ENCODE data around the gene ARHGDIG. TPM values are rescaled to one million over a fixed set of nuclear protein-coding genes. Genes with fewer than 3 reads are reported as not detected.
A peak's percentile ranks its signal among the peaks of the same experiment; 100 is the strongest.
"Not testable (repeated sequence)": the region's sequence is repeated elsewhere in the genome, so short reads cannot be mapped to it uniquely, and the experiment has no call there.

The ARHGDIG gene
- total and polyA plus RNA-seq, 2 donors (not counting 3 experiments of a cell fraction or from before 2014, with no cell fraction given), result 0.93 to 2.2 TPM

- H3K79me2 ChIP-seq (ENCODE audit: control insufficient read depth, insufficient read depth, low read length), result peaks cover 56% of the 10 kb centered on the region
- no peaks in the 10 kb centered on the region for H3K9me3 ChIP-seq (replicated peaks; ENCODE audit: control insufficient read depth, insufficient read depth, low read length)
- DNase-seq (ENCODE audit: low read depth, low spot score) (no peak), FAIRE-seq (no peak)
- H3K4me1 ChIP-seq (ENCODE audit: control insufficient read depth, extremely low read depth, insufficient read depth, low read length), result peaks cover 12% of the 10 kb centered on the region
- no peak overlapping the region for H3K4me3 ChIP-seq (replicated peaks in 1 of 3; ENCODE audit: insufficient read depth in 1 of 3, low read depth in 1 of 3, low read length in 3 of 3)
- BruUV-seq (replicated peaks), result no TSS peak
- H3K9me1 ChIP-seq (replicated peaks; ENCODE audit: control insufficient read depth, extremely low read depth, insufficient read depth, low read length), result no peaks in the 10 kb centered on the region
- no peak overlapping the region for H3K9ac ChIP-seq (replicated peaks; ENCODE audit: extremely low read depth, insufficient read depth, low read length)
- POLR2A ChIA-PET, result no interaction called here
- H4K20me1 ChIP-seq (replicated peaks; ENCODE audit: control insufficient read depth, extremely low read depth, insufficient read depth, low read length), result no peaks in the 10 kb centered on the region
- no peak overlapping the region for H2AFZ ChIP-seq (ENCODE audit: low read depth, low read length)
- no peak for TF ChIP-seq FOS (IDR thresholded peaks at IDR 0.05; ENCODE audit: borderline replicate concordance, insufficient read depth, low read length)
- TF ChIP-seq GATA2 (IDR thresholded peaks at IDR 0.05; ENCODE audit: insufficient read depth, insufficient read length, low read depth, low read length), result no peak
- no peak for TF ChIP-seq CTCF (IDR thresholded peaks at IDR 0.05; ENCODE audit: extremely low read depth in 1 of 2, insufficient read depth in 1 of 2, low read depth in 1 of 2, low read length in 2 of 2)
- CTCF ChIA-PET, result interaction anchor here (0.7 kb wide), 1 partner anchor 12 kb away, joined by 4 read pairs; no protein-coding TSS in a partner anchor
- H3K36me3 ChIP-seq (ENCODE audit: control insufficient read depth in 2 of 2, extremely low read depth in 1 of 2, insufficient read depth in 2 of 2, low read length in 2 of 2), result no peaks in the 10 kb centered on the region
- no peak overlapping the region for H3K4me2 ChIP-seq (ENCODE audit: insufficient read depth, low read length)
- H3K27me3 ChIP-seq (ENCODE audit: control insufficient read depth in 2 of 2, insufficient read depth in 2 of 2, low read length in 2 of 2), result no peaks in the 10 kb centered on the region
- H3K27ac ChIP-seq (ENCODE audit: insufficient read depth, low read depth, low read length), result no peak overlapping the region
- intact Hi-C loops (cut with micrococcal nuclease) (no loop called here), dilution Hi-C loops (cut with MboI; ENCODE audit: extremely low pct_ligation_motif_present, low sequenced_read_pairs) (no loop called here)
Observed at GRCh38 chr16:330741-331140, 50.4 kb downstream of the ARHGDIG start.

DNA sequence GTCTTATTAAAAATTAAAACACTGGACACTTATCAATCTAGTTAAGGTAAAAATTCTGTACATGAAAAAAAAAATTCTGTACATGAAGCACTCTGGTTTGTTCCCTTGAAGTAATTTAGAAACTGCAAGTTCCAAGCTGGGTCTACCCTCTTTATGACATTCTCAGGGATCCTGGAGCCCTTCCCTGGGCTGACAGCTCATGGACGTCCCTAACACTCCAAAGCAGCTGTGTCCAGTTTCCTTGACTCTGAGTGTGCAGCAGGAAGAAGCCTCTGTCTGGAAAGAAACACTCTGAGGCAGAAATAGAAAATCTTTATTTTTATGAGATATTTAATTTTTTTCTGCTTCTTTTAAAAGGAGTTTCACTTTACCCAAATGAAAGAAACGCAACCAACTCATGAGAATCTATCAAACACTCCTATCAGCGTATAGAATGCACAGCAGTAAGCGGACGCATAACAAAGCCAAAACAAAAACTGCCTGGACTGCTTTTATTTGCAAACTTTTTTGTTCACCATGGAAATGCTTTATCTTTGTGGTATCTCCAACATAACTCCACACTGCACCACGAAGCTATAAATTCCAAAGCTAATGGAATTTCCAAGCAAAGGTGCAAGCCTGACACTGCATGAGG lies 50.9 kb downstream of the ARHGDIG start:
- H3K9me1 ChIP-seq (replicated peaks; ENCODE audit: control insufficient read depth, extremely low read depth, insufficient read depth, low read length); H3K4me2 ChIP-seq (ENCODE audit: insufficient read depth, low read length); H3K27me3 ChIP-seq (ENCODE audit: control insufficient read depth in 2 of 2, insufficient read depth in 2 of 2, low read length in 2 of 2); dilution Hi-C loops (cut with MboI; ENCODE audit: extremely low pct_ligation_motif_present, low sequenced_read_pairs); POLR2A ChIA-PET; DNase-seq (ENCODE audit: low read depth, low spot score); H3K36me3 ChIP-seq (ENCODE audit: control insufficient read depth in 2 of 2, extremely low read depth in 1 of 2, insufficient read depth in 2 of 2, low read length in 2 of 2); H3K4me3 ChIP-seq (replicated peaks in 1 of 3; ENCODE audit: insufficient read depth in 1 of 3, low read depth in 1 of 3, low read length in 3 of 3); H2AFZ ChIP-seq (ENCODE audit: low read depth, low read length); H3K9me3 ChIP-seq (replicated peaks; ENCODE audit: control insufficient read depth, insufficient read depth, low read length); H4K20me1 ChIP-seq (replicated peaks; ENCODE audit: control insufficient read depth, extremely low read depth, insufficient read depth, low read length); intact Hi-C loops (cut with micrococcal nuclease); H3K27ac ChIP-seq (ENCODE audit: insufficient read depth, low read depth, low read length); H3K9ac ChIP-seq (replicated peaks; ENCODE audit: extremely low read depth, insufficient read depth, low read length); BruUV-seq (replicated peaks): not testable (repeated sequence)
- CTCF ChIA-PET, result interaction anchor here (0.7 kb wide), 1 partner anchor 12 kb away, joined by 4 read pairs; no protein-coding TSS in a partner anchor
- peak; percentile 48 for FAIRE-seq
- peaks cover 58% of the 10 kb centered on the region for H3K79me2 ChIP-seq (ENCODE audit: control insufficient read depth, insufficient read depth, low read length)
- H3K4me1 ChIP-seq (ENCODE audit: control insufficient read depth, extremely low read depth, insufficient read depth, low read length), result peaks cover 12% of the 10 kb centered on the region

Other genes with a start within 250 kb of the ARHGDIG start
- 18.4 and 20.6 TPM in 2 replicates for gene POLR3K, start 227.0 kb upstream of the ARHGDIG start, total RNA-seq
- 28.0 and 33.2 TPM in 2 replicates for gene POLR3K, start 227.0 kb upstream of the ARHGDIG start, polyA plus RNA-seq
- 41.8 and 50.2 TPM in 2 replicates for gene SNRNP25, start 226.8 kb upstream of the ARHGDIG start, total RNA-seq
- gene SNRNP25, start 226.8 kb upstream of the ARHGDIG start, polyA plus RNA-seq, result 42.1 and 49.6 TPM in 2 replicates
- 55.1 and 57.0 TPM in 2 replicates for gene RHBDF1, start 208.0 kb upstream of the ARHGDIG start, total RNA-seq
- gene RHBDF1, start 208.0 kb upstream of the ARHGDIG start, polyA plus RNA-seq, result 113 and 137 TPM in 2 replicates
- 68.1 and 70.5 TPM in 2 replicates for gene MPG, start 202.4 kb upstream of the ARHGDIG start, total RNA-seq
- gene MPG, start 202.4 kb upstream of the ARHGDIG start, polyA plus RNA-seq, result 140 and 178 TPM in 2 replicates
- 36.3 and 40.4 TPM in 2 replicates for gene NPRL3, start 141.9 kb upstream of the ARHGDIG start, total RNA-seq
- 19.3 and 22.4 TPM in 2 replicates for gene NPRL3, start 141.9 kb upstream of the ARHGDIG start, polyA plus RNA-seq
- gene HBZ, start 127.9 kb upstream of the ARHGDIG start, total RNA-seq, result not detected in 2 replicates
- gene HBZ, start 127.9 kb upstream of the ARHGDIG start, polyA plus RNA-seq, result not detected in 2 replicates
- gene HBM, start 114.6 kb upstream of the ARHGDIG start, total RNA-seq, result not detected in 2 replicates
- not detected in 2 replicates for gene HBM, start 114.6 kb upstream of the ARHGDIG start, polyA plus RNA-seq
- not detected in 2 replicates for gene HBA2, start 107.7 kb upstream of the ARHGDIG start, total RNA-seq
- gene HBA2, start 107.7 kb upstream of the ARHGDIG start, polyA plus RNA-seq, result not detected in 2 replicates
- gene HBA1, start 103.9 kb upstream of the ARHGDIG start, total RNA-seq, result not detected in 2 replicates
- not detected in 2 replicates for gene HBA1, start 103.9 kb upstream of the ARHGDIG start, polyA plus RNA-seq
- gene HBQ1, start 100.1 kb upstream of the ARHGDIG start, total RNA-seq, result not detected in 2 replicates
- 0.75 and 2.5 TPM in 2 replicates for gene HBQ1, start 100.1 kb upstream of the ARHGDIG start, polyA plus RNA-seq
- gene LUC7L, start 51.1 kb upstream of the ARHGDIG start, total RNA-seq, result 86.6 and 94.7 TPM in 2 replicates
- 57.6 and 75.4 TPM in 2 replicates for gene LUC7L, start 51.1 kb upstream of the ARHGDIG start, polyA plus RNA-seq
- gene FAM234A, start 45.8 kb upstream of the ARHGDIG start, total RNA-seq, result 70.4 and 73.1 TPM in 2 replicates
- gene FAM234A, start 45.8 kb upstream of the ARHGDIG start, polyA plus RNA-seq, result 89.4 and 98.8 TPM in 2 replicates
- 3.0 and 5.5 TPM in 2 replicates for gene RGS11, start 4.6 kb upstream of the ARHGDIG start, total RNA-seq
- gene RGS11, start 4.6 kb upstream of the ARHGDIG start, polyA plus RNA-seq, result 4.9 and 7.2 TPM in 2 replicates
- gene PDIA2, start 2.6 kb downstream of the ARHGDIG start, total RNA-seq, result 0.99 TPM in 1 of 2 replicates, not detected in the other
- gene PDIA2, start 2.6 kb downstream of the ARHGDIG start, polyA plus RNA-seq, result 0.63 and 0.75 TPM in 2 replicates
- 21.1 and 21.9 TPM in 2 replicates for gene AXIN1, start 72.1 kb downstream of the ARHGDIG start, total RNA-seq
- 8.0 and 8.3 TPM in 2 replicates for gene AXIN1, start 72.1 kb downstream of the ARHGDIG start, polyA plus RNA-seq
- 86.3 and 104 TPM in 2 replicates for gene MRPL28, start 89.9 kb downstream of the ARHGDIG start, total RNA-seq
- gene MRPL28, start 89.9 kb downstream of the ARHGDIG start, polyA plus RNA-seq, result 180 and 198 TPM in 2 replicates
- gene PGAP6, start 101.4 kb downstream of the ARHGDIG start, total RNA-seq, result 88.1 and 89.8 TPM in 2 replicates
- 365 and 484 TPM in 2 replicates for gene PGAP6, start 101.4 kb downstream of the ARHGDIG start, polyA plus RNA-seq
- 166 and 170 TPM in 2 replicates for gene NME4, start 116.6 kb downstream of the ARHGDIG start, total RNA-seq
- gene NME4, start 116.6 kb downstream of the ARHGDIG start, polyA plus RNA-seq, result 264 and 412 TPM in 2 replicates
- gene DECR2, start 121.3 kb downstream of the ARHGDIG start, total RNA-seq, result 23.1 and 28.3 TPM in 2 replicates
- 46.5 and 61.7 TPM in 2 replicates for gene DECR2, start 121.3 kb downstream of the ARHGDIG start, polyA plus RNA-seq
- gene RAB11FIP3, start 145.1 kb downstream of the ARHGDIG start, total RNA-seq, result 64.9 and 75.9 TPM in 2 replicates
- gene RAB11FIP3, start 145.1 kb downstream of the ARHGDIG start, polyA plus RNA-seq, result 19.3 and 20.5 TPM in 2 replicates
- 65.0 and 70.1 TPM in 2 replicates for gene CAPN15, start 247.1 kb downstream of the ARHGDIG start, total RNA-seq
- gene CAPN15, start 247.1 kb downstream of the ARHGDIG start, polyA plus RNA-seq, result 33.9 and 48.6 TPM in 2 replicates

Data from endothelial cell of umbilical vein (primary cell).